GM19397 (cell line): ENCODE data around the gene MAPK1IP1L.
A peak's percentile ranks its signal among the peaks of the same experiment; 100 is the strongest.
"Not testable (repeated sequence)": the region's sequence is repeated elsewhere in the genome, so short reads cannot be mapped to it uniquely, and the experiment has no call there.

Source experiments
- ATAC-seq: cut with Tn5 transposase; IDR thresholded peaks from one replicate; pipeline ENCODE4 v1.9.1; 2021; ENCODE audit warnings: mild to moderate bottlenecking, moderate library complexity; ENCODE audit not compliant: unreplicated experiment

MAPK1IP1L gene

DNA sequence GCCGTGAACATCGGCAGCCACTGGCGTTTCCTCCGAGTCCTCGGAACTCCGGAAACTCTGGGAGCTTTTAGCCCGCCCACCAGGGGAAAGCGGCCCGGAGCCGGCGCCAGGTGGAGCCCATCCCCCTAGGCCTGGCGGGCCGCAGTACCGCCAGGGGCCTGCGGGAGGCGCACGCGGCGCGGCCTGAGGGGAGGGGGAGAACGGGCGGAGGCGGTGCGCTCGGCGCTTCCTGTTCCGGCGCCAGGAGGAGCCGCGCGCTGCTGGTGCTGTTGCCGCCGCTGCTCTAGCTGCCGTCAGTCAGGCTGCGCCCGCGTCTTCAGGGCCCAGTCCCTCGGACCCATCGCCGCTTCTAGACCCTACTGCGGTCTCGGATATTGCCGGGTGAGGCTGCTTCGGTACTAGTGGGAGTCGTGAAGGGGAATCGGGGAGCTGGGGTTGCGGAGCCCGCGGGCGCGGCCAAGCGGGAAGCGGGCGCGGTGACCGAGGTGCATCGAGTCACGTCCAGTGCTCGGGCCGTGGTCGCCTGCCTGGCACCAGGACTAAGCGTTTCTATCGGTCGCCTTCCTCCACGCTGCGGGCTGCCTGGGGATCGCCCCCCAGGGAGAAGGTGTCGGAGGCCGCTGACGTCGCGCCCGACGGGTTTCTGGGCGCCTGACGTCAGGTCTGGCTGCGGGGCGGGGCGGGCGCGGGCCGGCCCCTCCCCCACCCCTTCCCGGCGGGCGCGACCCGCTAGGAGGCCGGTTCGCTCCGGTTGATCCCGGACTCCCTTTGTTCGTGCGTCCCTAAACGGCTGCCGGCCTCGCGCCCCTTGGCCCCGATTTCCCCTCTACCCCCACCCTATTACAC lies at the start of gene MAPK1IP1L:
Gene MAPK1IP1L, plus strand, starts transcription at position 225 of the 846 bp plus-strand sequence. CDS start 10,037 bp downstream, outside the sequence.
- ATAC-seq = peak; percentile 90

DNA sequence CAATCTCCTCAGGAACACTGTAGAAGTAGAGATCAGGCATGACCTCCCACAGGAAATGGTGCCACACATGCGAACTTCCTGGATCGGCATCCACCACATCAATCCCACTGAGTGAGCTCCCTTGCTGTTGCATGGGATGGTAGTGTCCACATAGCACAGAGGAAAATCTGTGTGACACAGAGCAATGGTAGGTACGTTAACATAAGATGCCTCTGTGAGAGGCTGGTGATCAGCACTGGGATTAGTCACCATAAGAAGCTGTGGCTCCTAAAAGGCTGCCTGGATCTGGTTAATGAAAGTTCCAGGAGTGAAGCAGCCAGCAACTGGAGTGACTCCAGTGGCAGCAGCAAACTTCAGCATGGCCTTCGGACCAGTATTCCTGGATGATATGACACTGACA lies 46.4 kb upstream of the MAPK1IP1L start:
- no peak for ATAC-seq

DNA sequence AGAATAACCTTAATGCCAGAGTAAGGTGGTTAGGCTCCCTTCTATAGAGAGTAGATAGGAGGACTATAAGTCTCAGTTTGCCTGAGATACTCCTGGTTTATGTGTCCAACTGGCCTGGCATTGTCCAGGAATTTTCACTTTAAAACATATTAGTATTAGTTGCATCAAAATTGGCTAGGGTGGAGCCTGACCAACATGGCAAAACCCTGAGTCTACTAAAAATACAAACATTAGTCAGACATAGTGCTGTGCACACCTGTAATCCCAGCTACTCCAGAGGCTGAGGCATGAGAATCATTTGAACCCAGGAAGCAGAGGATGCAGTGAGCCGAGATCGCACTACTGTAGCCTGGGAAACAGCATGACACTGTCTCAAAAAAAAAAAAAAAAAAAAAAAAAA lies 36.4 kb upstream of the MAPK1IP1L start:
- no peak for ATAC-seq

DNA sequence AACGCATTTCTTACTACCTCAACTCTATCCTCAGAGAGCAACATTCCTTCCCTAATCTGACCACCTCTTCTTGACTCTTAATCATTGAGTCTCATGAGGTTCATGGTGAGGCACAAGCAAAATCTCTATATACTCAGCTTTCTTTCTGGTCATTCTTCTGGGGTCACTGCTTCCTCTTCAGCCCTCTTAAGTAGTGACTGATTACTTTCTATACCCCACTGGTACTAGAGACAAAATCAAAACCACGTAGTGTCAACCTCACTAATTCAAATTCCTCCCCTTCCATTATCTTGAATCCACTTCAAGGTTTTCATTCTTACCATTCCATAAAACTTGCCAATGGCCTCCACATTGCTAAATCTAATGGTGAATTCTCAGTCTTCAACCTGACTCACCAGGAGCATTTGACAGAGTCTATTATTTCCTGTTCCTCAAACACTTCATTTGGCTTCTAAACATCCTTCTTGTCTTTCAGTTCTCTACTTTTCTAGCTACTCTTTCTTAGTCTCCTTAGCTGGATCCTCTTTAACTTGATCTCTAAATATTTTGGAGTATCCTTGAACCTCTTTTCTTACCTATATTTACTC lies 31.4 kb upstream of the MAPK1IP1L start:
- ATAC-seq = no peak

DNA sequence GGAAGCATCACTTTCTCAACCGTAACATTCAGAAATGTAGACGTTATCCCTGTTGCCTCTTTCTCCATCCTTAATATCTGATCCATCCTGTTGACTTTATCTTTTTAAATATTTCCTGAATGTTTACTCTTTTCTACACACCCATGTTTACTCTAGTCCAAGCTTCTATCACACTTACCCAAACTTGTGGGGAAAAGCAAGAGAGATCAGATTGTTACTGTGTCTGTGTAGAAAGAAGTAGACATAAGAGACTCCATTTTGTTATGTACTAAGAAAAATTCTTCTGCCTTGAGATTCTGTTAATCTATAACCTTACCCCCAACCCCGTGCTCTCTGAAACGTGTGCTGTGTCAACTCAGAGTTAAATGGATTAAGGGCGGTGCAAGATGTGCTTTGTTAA lies 27.1 kb upstream of the MAPK1IP1L start:
- ATAC-seq = not testable (repeated sequence)

DNA sequence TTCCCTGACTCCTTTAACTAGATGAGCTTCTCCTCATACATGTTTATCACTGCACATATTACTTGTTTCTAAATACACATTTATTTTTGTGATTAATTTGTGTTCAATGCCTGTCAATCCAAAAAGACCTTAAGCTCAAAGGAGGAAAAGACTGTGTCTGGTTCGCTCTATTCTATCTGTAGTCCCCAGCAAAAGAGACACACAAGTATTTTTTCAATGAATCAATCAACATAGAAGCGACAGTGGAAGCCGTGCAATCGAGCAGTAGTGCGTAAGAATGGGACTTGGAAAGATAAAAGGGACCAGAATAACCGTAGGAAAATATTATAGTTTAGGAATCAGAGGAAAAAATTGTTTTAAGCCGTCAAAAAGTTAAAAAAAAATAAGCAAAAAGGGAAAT lies 25.5 kb upstream of the MAPK1IP1L start:
- no peak for ATAC-seq

DNA sequence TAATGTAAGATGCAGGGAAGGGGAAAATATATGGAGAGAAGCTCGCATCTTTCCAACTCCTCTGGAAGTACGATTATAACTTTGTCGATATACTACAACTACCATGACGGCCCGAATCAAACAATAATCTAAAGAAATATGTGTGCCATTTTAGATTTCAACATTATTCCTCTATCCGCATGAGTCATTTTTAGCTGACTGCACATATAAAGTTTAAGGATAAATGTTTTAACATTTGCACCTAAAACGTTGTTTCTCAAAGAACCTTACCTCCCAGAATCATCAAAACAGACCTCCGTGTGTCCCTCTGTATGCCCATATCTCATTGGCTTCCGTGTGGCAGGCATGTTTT lies 25.0 kb upstream of the MAPK1IP1L start:
- no peak for ATAC-seq

DNA sequence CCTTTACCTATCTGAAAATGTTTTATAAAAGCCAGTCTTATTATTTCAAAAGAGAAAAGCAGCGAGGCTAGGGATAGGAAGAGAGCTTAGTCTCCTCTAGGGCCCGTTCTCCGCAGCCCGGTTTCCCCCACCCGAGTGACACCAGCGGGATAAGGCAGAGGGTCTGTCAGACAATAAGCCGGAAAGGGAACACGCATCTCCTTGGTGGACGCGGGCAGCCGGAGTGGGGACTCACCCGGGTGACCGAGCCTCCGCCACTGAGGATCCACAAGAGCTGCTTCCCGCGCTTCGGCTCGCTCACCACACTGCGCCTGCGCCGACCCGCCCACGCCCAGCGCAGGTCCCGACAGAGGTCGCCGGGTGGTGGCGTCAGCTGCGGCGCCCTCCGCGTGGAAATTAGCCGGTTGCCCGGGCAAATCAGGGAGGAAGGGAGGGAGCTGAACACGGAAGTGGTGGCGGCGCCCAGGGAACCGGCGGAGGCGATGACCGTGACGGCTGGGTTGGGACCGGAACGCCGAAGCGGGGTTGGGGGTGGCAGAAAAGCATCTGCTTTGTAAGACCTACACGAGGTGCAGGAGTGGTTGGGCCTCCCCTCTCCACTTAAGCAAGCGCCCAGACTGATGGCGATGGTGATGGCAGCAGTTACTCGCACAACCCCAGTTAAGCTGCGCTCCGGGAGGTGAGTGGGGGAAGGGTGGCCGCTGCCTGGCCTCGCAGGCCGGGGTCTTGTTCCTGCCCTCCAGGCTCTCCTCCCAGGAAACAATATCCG lies 24.5 kb upstream of the MAPK1IP1L start, which contains the start of the genes SOCS4 and WDHD1:
Gene SOCS4, plus strand, starts transcription at position 444 of the 769 bp plus-strand sequence. CDS start 15,806 bp downstream, outside the sequence.
Gene WDHD1, minus strand, starts transcription at position 307 of the 769 bp plus-strand sequence. CDS start 312 bp downstream, outside the sequence.
- peak; percentile 95 for ATAC-seq

DNA sequence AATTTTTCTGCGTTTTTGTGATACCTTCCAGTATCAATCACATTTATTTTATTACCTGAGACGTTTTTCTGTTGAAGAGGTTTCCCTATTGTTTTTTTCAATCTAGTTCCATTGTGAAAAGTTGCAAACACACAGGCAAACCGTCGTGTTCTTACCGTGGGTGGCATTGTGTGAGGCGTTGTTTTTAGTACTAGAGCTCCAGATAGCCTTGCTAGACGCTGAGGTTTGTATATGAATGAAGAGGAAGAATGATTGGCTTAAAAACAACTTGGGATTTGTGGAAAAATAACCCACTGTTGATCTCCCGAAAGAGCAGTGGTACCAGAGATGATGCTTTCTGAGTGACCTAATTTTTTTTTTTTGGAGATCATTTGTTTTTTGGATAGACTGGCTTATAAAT lies 23.4 kb upstream of the MAPK1IP1L start:
- no peak for ATAC-seq

DNA sequence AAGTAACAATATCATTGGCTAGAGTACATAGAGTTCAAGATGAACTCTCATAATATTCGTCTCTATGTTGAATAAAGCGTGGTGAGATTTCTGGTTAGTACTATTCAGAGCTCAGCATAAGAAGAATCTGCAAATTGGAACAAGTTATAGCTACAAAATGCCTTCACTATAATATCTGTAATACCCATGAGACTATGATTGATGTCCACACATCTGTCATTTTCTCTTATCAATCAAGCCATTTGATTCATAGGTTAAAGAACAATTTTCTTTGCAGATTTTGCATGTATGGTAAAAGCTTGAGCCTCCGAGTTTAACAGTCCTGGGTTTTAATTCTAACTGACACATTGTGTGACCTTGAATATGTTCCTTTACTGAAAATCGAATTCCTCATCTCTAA lies 23.0 kb upstream of the MAPK1IP1L start:
- ATAC-seq = no peak

DNA sequence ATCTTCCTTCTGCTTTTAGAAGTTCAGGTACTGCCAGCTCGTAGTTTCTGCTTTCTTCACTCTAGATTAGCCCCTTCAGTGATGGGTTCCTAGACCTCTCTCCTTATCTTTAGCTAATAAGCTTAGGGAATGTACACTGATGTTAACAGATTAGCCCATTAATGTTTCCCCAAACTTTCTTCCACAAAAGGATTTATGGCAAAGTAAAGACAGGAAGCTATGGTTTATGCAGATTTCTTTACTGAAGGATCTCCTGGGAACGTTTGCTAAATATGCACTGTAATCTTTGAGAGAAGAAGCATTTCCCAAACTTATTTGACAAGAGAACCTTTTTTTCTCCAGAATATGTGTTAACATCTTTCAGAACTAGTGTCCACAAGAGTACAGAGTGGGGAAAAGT lies 20.3 kb upstream of the MAPK1IP1L start:
- ATAC-seq = no peak

DNA sequence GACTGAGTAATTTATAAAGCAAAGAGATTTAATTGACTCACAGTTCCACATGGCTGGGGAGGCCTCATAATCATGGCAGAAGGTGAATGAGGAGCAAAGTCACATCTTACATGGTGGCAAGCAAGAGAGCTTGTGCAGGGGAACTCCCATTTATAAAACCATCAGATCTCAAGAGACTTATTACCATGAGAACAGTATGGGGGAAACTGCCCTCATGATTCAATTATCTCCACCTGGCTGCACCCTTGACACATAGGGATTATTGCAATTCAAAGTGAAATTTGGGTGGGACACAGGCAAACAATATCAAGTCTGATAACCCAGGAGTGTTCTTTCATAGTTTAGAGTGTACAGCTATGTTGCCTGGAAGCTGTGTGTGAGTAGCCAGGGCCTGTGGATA lies 13.5 kb upstream of the MAPK1IP1L start:
- ATAC-seq = not testable (repeated sequence)

DNA sequence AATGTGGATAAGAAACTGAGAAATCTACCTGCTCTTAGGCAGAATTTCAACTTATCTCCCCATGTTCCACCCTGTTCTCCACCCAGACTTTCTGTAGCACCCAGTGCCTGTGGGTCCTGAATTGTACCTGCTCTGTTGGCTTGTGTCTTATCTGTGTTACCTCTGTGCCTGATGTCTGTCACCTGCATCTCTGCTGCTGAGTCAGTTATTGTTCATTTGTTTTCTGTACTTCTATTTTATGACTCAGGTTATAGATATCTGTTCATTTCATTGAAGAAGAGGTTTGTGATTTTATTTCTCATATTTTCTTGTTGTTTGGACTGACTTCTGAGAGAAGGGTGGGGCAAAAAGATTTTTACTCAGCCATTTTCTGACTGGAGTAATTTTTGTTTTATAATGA lies 12.7 kb upstream of the MAPK1IP1L start:
- ATAC-seq = no peak

DNA sequence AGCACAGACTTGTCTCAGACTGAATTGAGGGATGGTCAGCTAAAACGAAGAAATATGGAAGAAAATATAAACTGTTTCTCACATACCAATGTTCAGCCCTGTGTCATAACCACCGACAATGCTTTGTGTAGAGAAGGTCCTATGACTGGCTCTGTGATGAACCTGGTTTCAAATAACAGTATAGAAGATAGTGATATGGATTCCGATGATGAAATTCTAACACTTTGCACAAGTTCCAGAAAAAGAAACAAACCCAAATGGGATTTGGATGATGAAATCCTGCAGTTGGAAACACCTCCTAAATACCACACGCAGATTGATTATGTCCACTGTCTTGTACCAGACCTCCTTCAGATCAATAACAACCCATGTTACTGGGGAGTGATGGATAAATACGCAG lies 7.9 kb upstream of the MAPK1IP1L start:
- ATAC-seq = no peak

DNA sequence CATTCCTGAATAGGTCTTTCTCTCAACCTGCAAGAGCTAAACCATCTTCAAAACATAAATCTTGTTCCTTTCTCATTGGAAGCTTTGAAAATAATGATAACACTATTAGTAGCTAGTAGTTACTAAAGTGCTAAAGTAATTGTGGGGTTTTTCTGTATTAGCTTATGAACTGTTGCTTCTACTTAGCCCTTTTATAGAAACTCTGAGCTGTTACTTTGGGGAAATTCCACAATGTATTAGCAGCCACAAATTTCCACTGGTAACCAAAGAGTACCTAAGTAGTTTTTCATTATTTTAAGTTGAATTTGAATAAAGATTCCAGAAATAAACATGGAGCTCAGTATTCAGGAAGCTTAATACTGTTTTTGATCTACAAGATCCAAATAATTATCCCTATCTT lies 6.4 kb upstream of the MAPK1IP1L start:
- ATAC-seq = no peak

DNA sequence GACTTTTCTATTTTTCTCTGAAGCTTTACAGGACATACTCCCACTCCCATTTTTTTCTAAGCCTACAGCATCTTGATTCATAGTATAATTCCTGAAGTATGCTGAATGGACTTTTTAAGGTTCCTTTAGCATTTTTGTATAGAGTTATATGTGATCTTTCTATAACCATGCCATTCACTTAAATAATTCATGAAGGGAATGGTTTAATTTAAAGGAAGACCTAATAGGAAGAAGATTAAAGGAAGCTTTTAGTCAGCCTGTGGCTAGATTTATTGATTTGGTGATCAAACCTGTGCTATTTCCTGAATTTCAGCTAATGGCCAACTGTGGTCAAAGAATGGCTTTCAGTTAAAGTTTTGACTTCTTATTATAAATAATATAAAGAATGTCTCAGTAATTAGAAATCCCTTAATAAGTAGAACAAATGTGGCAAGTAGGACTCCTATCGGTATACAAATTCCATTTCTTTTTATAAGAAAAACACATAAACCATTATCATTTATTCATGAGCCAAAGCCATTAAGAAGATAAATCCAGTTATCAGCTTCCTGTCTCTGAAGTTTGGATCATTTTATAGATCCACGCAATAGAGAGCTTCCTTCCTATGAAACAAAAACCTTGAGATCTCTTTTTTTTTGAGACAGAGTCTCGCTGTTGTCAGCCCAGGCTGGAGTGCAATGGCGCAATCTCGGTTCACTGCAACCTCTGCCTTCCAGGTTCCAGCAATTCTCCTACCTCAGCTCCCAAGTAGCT lies 4.0 kb upstream of the MAPK1IP1L start:
- ATAC-seq = no peak

DNA sequence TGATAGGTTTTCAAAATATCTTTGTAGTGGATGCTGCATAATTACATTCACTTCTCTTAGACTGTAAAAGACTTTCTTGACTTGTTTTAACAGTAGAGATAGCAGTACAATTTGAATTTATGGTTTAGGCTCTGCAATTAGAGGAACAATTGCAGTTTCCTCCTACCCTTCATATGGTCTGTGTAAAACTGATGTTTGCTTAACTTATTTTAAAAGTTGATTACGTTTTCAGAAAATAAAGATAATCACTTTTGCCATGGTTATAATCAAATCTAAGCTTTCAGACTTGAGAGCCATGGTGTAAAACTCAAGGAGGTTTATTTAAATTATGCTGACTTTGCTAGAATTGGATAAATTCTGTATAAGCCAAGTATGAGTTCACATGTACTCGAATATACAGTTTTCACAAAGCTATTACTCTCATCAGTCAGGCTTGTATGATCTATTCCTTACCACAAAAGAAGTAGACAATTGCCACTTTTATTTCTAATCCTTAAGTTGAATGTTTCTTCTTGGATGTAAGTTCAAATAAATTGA lies 2.5 kb upstream of the MAPK1IP1L start:
- no peak for ATAC-seq

DNA sequence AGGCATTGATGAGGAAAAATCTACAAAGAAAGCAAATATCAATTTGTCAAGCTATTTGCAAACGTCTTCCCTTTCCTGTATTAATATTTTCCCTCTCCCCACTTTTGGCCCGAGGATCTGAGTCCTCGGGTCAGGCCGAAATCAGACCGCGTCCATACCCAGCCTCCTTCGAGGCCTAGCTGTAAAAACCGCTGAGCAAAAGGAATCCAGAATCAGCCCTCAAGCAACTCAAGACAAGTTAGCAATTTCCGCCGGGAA lies 353 bp upstream of the MAPK1IP1L start:
- ATAC-seq = peak; percentile 18

DNA sequence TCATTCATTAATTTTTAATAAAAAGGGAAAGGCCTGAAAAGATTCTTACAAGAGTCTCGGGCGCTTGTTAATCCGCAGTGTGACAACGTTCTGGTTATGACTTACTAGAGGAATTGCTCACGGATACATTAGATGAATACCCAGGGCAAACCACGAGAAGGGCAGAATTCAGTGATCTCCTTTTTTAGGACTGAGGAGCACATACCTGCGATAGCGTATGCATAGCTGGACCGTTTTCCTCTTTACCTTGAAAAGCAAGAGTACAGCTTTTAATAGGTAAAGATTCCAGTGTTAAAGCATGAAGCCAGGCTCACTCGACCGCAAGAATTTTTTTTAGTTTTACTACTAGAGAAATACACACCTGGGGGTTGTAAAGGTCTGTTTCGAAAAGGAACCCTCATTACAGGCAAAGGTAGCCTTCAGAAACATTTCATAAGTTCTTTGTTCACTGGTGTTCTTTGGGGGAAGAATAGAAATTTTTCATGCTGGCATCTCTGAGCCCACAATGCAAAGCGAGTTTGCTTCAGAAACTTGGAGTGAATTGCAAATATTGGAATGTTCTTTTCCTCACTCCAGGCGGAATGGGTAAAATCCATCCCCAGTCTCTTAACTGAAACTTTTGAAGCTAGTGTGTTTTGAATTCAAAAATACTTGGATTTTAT lies 953 bp downstream of the MAPK1IP1L start:
- ATAC-seq = no peak

DNA sequence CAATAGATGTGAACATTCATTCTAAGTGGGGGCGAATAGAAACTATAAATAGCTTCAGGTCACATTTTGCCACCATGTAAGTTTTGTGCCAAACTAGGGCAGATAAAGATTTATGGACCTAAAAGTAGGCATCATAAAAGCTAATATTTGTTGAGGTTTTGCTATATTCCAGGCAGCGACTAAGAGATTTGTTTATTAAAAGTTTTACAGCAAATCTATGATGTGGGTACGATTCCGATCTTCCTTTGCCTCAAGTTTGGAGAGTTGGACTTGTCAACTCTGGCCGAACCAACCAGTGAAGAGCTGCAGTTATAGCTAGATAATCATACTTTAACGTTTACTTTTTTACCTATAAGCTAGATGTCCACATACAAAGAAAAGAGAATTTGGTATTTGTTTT lies 1.6 kb downstream of the MAPK1IP1L start:
- no peak for ATAC-seq
